GM12878 (cell line): Measurements from ENCODE around the gene SEMA5A. TPM values are rescaled to one million over a fixed set of nuclear protein-coding genes. Genes with fewer than 3 reads are reported as not detected.

Experiments used
- ATAC-seq: fragments of 200-7000 bp; cut with Tn5 transposase; 3 replicates; pipeline ENCODE4 v1.9.1; 2020; ENCODE audit warnings: mild to moderate bottlenecking, moderate library complexity
- BruUV-seq: library from RNA; stranded (reverse); fragments of 400-500 nt; replicated peaks from 2 replicates; lab custom pipeline; 2021; lab: Mats Ljungman, UMichigan
- CTCF ChIA-PET: fragments of 300-600 bp; sonication (Branson Sonifier 250); formaldehyde crosslinking; extraction: SDS; loops from one replicate; lab custom pipeline; 2021; ENCODE audit warnings: inconsistent platforms; lab: Yijun Ruan, JAX
- POLR2A ChIA-PET: fragments of 350-600 bp; formaldehyde crosslinking; extraction: SDS; loops from one replicate; lab custom pipeline; 2021; ENCODE audit warnings: inconsistent platforms; lab: Charles Lee
- RAD21 ChIA-PET: fragments of 300-600 bp; sonication (Branson Sonifier 250); formaldehyde crosslinking; loops from one replicate; lab custom pipeline; 2023; ENCODE audit warnings: antibody characterized with exemption; ENCODE audit not compliant: unreplicated experiment; lab: Charles Lee
- SMC1A ChIA-PET: fragments of 300-600 bp; sonication (Branson Sonifier 250); formaldehyde crosslinking; loops from one replicate; lab custom pipeline; 2023; ENCODE audit not compliant: unreplicated experiment, uncharacterized antibody; lab: Charles Lee
- DNase-seq: peaks from one replicate; pipeline ENCODE4 v3.0.0-alpha.2; 2011; ENCODE audit warnings: low read depth, low spot score
- FAIRE-seq: peaks from 3 replicates; lab custom pipeline; 2011; peaks lifted over from hg19 to GRCh38; lab: Jason Lieb, UNC
- H2AFZ ChIP-seq: 2 replicates; pipeline ENCODE4 v1.6.0; 2011; ENCODE audit warnings: low read depth, low read length, control low read depth; ENCODE audit not compliant: control insufficient read depth
- H3K27ac ChIP-seq: 2 replicates; pipeline ENCODE4 v1.5.1; 2011; ENCODE audit warnings: control low read depth; ENCODE audit not compliant: control insufficient read depth, insufficient read depth
- H3K27me3 ChIP-seq, 2 experiments: replicated peaks in 1 of 2; 2 replicates each; pipeline versions ENCODE4 v1.6.0 to v1.6.1; 2011; ENCODE audit warnings: low read length in 1 of 2; ENCODE audit not compliant: control insufficient read depth in 2 of 2, insufficient read depth in 2 of 2
- H3K36me3 ChIP-seq, 2 experiments: 2 replicates each; pipeline ENCODE4 v1.5.1; 2011; ENCODE audit warnings: low read length in 1 of 2; ENCODE audit not compliant: control insufficient read depth in 2 of 2, insufficient read depth in 2 of 2
- H3K4me1 ChIP-seq: 2 replicates; pipeline ENCODE4 v1.6.1; 2011; ENCODE audit warnings: mild to moderate bottlenecking, low read length, moderate library complexity, mixed read lengths; ENCODE audit not compliant: control insufficient read depth, insufficient read depth
- H3K4me2 ChIP-seq: 2 replicates; pipeline ENCODE4 v1.6.0; 2011; ENCODE audit warnings: control low read depth; ENCODE audit not compliant: control insufficient read depth, insufficient read depth
- H3K4me3 ChIP-seq: fragments of 200-600 bp; sonication (generic); 2 replicates; pipeline ENCODE4 v1.5.1; 2016
- H3K79me2 ChIP-seq: 2 replicates; pipeline ENCODE4 v1.6.0; 2011; ENCODE audit warnings: low read length; ENCODE audit not compliant: control insufficient read depth, insufficient read depth
- H3K9ac ChIP-seq: 2 replicates; pipeline ENCODE4 v1.8.0; 2011; ENCODE audit warnings: low read length, control low read depth, mixed read lengths; ENCODE audit not compliant: control insufficient read depth, insufficient read depth
- H3K9me3 ChIP-seq: replicated peaks from 3 replicates; pipeline ENCODE4 v1.5.1; 2011; ENCODE audit warnings: mild to moderate bottlenecking, low read length; ENCODE audit not compliant: control insufficient read depth, insufficient read depth
- H4K20me1 ChIP-seq: 2 replicates; pipeline ENCODE4 v1.6.0; 2011; ENCODE audit not compliant: control insufficient read depth, insufficient read depth
- CBX3 ChIP-seq: fragments of 200-600 bp; sonication (generic); IDR thresholded peaks from 2 replicates; pipeline ENCODE4 v1.6.1; 2016; ENCODE audit warnings: low read depth, borderline replicate concordance
- CHD1 ChIP-seq: IDR thresholded peaks from 2 replicates; pipeline ENCODE4 v1.6.1; 2012; ENCODE audit warnings: low read depth, low read length, improper control_type of control experiment
- CTCF ChIP-seq, 3 experiments: IDR thresholded peaks in 2 of 3; conservative IDR thresholded peaks in 1 of 3; 2 replicates each; pipeline ENCODE4 v1.5.1; 2011; ENCODE audit warnings: low read depth in 3 of 3, low read length in 3 of 3, mild to moderate bottlenecking in 3 of 3, control low read depth in 2 of 3, moderate library complexity in 2 of 3, inconsistent platforms in 1 of 3, mixed read lengths in 1 of 3; ENCODE audit not compliant: control insufficient read depth in 2 of 3, insufficient read depth in 1 of 3; ENCODE audit errors: extremely low read depth in 1 of 3
- ELK1 ChIP-seq: IDR thresholded peaks from 2 replicates; pipeline ENCODE4 v1.6.1; 2012; ENCODE audit warnings: low read depth, low read length, improper control_type of control experiment
- HDGF ChIP-seq: fragments of 450-650 bp; IDR thresholded peaks from 2 replicates; pipeline ENCODE4 v1.6.1; 2016; ENCODE audit warnings: antibody characterized with exemption
- MEF2B ChIP-seq: fragments of 450-650 bp; IDR thresholded peaks from 2 replicates; pipeline ENCODE4 v1.6.1; 2018; ENCODE audit warnings: mild to moderate bottlenecking, moderate library complexity; ENCODE audit not compliant: partially characterized antibody, poor library complexity, severe bottlenecking
- RBBP5 ChIP-seq: fragments of 200-600 bp; sonication (generic); conservative IDR thresholded peaks from 2 replicates; pipeline ENCODE4 v1.6.1; 2016
- SMAD1 ChIP-seq: fragments of 450-650 bp; IDR thresholded peaks from 2 replicates; pipeline ENCODE4 v1.6.1; 2018; ENCODE audit warnings: mild to moderate bottlenecking, low read depth; ENCODE audit not compliant: partially characterized antibody
- TCF7 ChIP-seq: IDR thresholded peaks from 2 replicates; pipeline ENCODE4 v1.6.1; 2014; ENCODE audit warnings: antibody characterized with exemption, borderline replicate concordance
- ZBTB4 ChIP-seq: fragments of 450-650 bp; formaldehyde crosslinking; IDR thresholded peaks from 2 replicates; pipeline ENCODE4 v1.4.0; 2022; ENCODE audit warnings: mild to moderate bottlenecking, moderate library complexity
- ZNF274 ChIP-seq: IDR thresholded peaks from one replicate; pipeline ENCODE4 v1.8.0; 2011; ENCODE audit not compliant: insufficient read length, insufficient read depth
- ZSCAN29 ChIP-seq: fragments of 450-650 bp; IDR thresholded peaks from 2 replicates; pipeline ENCODE4 v1.6.1; 2017; ENCODE audit warnings: mild to moderate bottlenecking, moderate library complexity
- WGBS: methylation state at CpG from one replicate; pipeline ENCODE4 v1.1.6; 2016; ENCODE audit warnings: low lambda C conversion rate; ENCODE audit not compliant: insufficient replicate concordance, insufficient coverage; ENCODE audit errors: missing lambda C conversion rate; 5-methylcytosine and 5-hydroxymethylcytosine counted together
- in situ Hi-C: fragments of 300-500 bp; cut with MboI; formaldehyde crosslinking; loops from 9 replicates; pipeline ENCODE4 v1.14.3; 2018; ENCODE audit warnings: mixed read lengths
- intact Hi-C: fragments of 100-400 bp; cut with micrococcal nuclease; formaldehyde crosslinking; loops from one replicate; pipeline ENCODE4 v1.14.2; 2022; ENCODE audit not compliant: unreplicated experiment
- polyA plus RNA-seq, 11 experiments: library from polyadenylated mRNA; depleted of rRNA in 4 of 11; unstranded in 6 of 11; stranded (reverse) in 5 of 11; fragments of >200 nt; fragmentation: Nextera tagmentation in 4 of 11; fragmentation: Illumina TruSeq in 1 of 11; extraction: Ambion mirVana in 4 of 11; extraction: Trizol in 1 of 11; gene quantifications; 1 replicate in 1 of 11; 2 replicates in 10 of 11; pipeline versions ENCODE4 v1.2.1 to v1.2.3, GENCODE V29; 2011 to 2016; ENCODE audit warnings: inconsistent platforms in 2 of 11, missing spikeins in 2 of 11, low read depth in 1 of 11
- total RNA-seq, 4 experiments: library from RNA; depleted of rRNA in 3 of 4; stranded (reverse); fragments of >200 nt in 3 of 4; fragmentation: Illumina TruSeq in 1 of 4; extraction: Trizol in 1 of 4; gene quantifications; 2 replicates each; pipeline versions ENCODE4 v1.2.1 to v1.2.3, GENCODE V29; 2013 to 2021

SEMA5A gene
- total and polyA plus RNA-seq, 10 of the 15 experiments (the other 5 are each of a cell fraction or from before 2014, with no cell fraction given) = 0.03 to 2.4 (median 0.09) TPM; not detected in 1

- Histone ChIP-seq H4K20me1 (no peaks in the 10 kb centered on the region), H2AFZ (no peak overlapping the region), H3K9ac (no peak overlapping the region), H3K4me3 (no peak overlapping the region), H3K9me3 (no peaks in the 10 kb centered on the region), H3K27me3 (no peaks in the 10 kb centered on the region; a peak in 1 of 4 replicates), H3K4me1 (no peaks in the 10 kb centered on the region), H3K79me2 (no peaks in the 10 kb centered on the region), H3K27ac (no peak overlapping the region), H3K4me2 (no peak overlapping the region), H3K36me3 (no peaks in the 10 kb centered on the region)
- ChIA-PET CTCF (interaction anchor here (0.5 kb wide), 1 partner anchor 531 kb away, joined by 3 read pairs; no protein-coding TSS in a partner anchor), POLR2A (no interaction called here), RAD21 (no interaction called here)
- BruUV-seq = no TSS peak
- DNase-seq (no peak), ATAC-seq (no peak), FAIRE-seq (no peak)
- in situ Hi-C loops = no loop called here
- TF ChIP-seq CBX3 (no peak), TCF7 (no peak), ZNF274 (no peak)
- TF ChIP-seq, all 136 proteins: peak for 0
- 4% methylated on average over 2 of the region's 2 CpGs for WGBS
- SMC1A ChIA-PET = no interaction called here
- intact Hi-C loops = no loop called here
These were observed 194.3 kb downstream of the SEMA5A start for GRCh38 chr5:9351546-9351945.

GRCh38 chr5:9350301-9350797, 195.5 kb downstream of the SEMA5A start:
- ChIA-PET RAD21 (no interaction called here), POLR2A (no interaction called here), CTCF (interaction anchor here (0.6 kb wide), 1 partner anchor 697 kb away, joined by 3 read pairs; no protein-coding TSS in a partner anchor), SMC1A (no interaction called here)
- BruUV-seq = no TSS peak
- Histone ChIP-seq H3K4me3 (no peak overlapping the region), H3K27ac (no peak overlapping the region), H3K27me3 (no peaks in the 10 kb centered on the region; a peak in 1 of 4 replicates), H2AFZ (no peak overlapping the region), H3K4me1 (no peaks in the 10 kb centered on the region), H3K4me2 (no peak overlapping the region), H3K36me3 (no peaks in the 10 kb centered on the region), H3K79me2 (no peaks in the 10 kb centered on the region), H3K9ac (no peak overlapping the region), H3K9me3 (no peaks in the 10 kb centered on the region; the same call in 2 of the 3 replicates), H4K20me1 (no peaks in the 10 kb centered on the region)
- intact Hi-C loops (no loop called here), in situ Hi-C loops (no loop called here)
- WGBS = 34% methylated on average over 4 of the region's 4 CpGs
- ATAC-seq (no peak), FAIRE-seq (no peak), DNase-seq (no peak)
- TF ChIP-seq SMAD1 (no peak), CTCF (IDR thresholded peaks at IDR 0.05 in 2 of 3, conservative IDR thresholded peaks at IDR 0.05 in 1 of 3; ENCODE audit: control insufficient read depth in 2 of 3, extremely low read depth in 1 of 3, insufficient read depth in 1 of 3, low read depth in 3 of 3, low read length in 3 of 3) (no peak), MEF2B (no peak), CHD1 (no peak), ZSCAN29 (no peak), RBBP5 (no peak), ZBTB4 (CRISPR knock-in tag) (no peak), ELK1 (no peak), HDGF (no peak)
